Measurements from ENCODE around the gene ASXL1.
"Not testable (repeated sequence)": the region's sequence is repeated elsewhere in the genome, so short reads cannot be mapped to it uniquely, and the experiment has no call there.

ASXL1 gene

GRCh38 chr20:32362901-32363364 is 4.8 kb downstream of the ASXL1 start:
- no peak for DNase-seq (ENCODE audit: low read depth in 3 of 3)

GRCh38 chr20:32363492-32363891 is 5.4 kb downstream of the ASXL1 start:
- DNase-seq (ENCODE audit: low read depth in 3 of 3), result no peak

DNA sequence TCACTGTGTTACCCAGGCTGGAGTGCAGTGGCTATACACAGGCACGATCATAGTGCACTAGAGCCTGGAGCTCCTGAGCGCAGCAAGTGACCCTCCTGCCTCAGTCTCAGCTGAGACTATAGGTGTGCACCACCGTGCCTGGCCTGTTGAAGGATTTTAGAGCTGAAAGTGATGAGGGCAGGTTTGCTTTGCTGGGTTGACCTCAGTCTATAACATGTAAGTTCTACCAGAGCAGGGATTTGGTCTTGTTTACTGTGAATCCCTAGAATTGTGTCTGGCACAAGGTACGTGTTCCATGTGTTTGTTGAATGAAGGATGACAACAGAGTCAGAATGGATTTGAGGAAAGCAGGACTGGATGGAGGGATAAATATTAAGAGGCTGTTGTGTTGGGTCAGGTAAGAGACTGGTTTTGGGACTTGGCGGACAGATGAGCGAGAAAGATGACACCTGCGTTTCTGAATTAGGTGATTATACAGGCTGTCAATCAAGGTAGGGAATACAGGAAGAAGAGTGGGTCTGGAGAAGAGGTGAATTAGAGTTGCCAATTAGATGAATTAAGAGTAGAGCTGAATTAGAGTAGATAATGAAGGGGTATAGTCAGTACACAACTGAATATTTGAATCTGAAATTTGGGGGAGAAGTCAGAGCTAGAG is 6.5 kb downstream of the ASXL1 start:
- DNase-seq (ENCODE audit: low read depth in 3 of 3), result no peak

DNA sequence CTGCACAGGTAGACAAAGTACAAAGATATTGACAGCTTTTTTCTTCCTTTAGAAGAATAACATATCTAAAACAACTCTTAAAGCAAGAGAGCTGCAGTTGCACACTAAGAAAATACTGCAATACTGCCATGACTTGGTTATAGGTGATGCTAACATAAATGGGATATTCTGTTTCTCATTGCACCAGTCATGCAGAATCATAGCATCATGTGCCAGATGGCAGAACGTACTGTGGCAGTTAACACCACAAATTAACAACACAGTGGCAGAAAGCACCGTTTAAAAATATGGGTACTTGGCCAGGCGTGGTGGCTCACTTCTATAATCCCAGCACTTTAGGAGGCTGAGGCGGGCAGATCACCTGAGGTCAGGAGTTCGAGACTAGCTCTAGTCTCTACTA is 7.4 kb downstream of the ASXL1 start:
- no peak for DNase-seq (ENCODE audit: low read depth in 3 of 3)

GRCh38 chr20:32366380-32366779 is 8.2 kb downstream of the ASXL1 start:
- DNase-seq (ENCODE audit: low read depth in 3 of 3), result no peak

DNA sequence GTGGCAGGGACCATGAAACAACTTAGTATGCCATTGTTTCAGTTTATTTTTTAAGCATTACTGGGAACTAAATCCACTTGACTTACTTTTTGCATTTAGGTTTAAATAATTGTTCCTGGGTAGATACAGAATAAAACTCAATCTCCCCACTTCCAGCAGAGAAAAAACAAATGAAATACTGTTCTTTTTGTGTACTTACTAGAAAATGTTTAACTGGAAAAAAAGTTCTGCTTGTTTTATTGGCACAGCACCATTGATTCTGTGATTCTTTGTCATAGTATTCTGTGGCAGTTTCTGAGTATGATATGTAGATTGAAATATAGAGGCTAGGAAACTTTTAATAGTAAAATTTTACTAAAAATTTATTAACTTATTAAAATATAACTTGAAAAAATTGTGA is 10.2 kb downstream of the ASXL1 start:
- DNase-seq (ENCODE audit: low read depth in 3 of 3), result no peak

DNA sequence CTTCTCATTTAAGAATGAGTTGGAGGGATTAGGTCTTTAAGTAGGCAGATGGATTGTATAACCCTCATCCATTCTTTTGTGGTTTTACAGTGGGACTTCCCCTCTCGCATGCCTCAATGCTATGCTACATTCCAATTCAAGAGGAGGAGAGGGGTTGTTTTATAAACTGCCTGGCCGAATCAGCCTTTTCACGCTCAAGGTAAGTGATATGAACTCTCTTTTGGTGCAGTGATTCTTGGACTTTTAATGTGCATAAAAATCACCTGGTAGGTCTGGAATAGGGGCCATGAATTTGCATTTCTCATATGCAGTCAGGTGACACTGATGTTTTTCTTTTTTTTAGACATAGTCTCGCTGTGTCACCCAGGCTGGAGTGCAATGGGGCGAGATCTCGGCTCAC is 10.8 kb downstream of the ASXL1 start:
- DNase-seq (ENCODE audit: low read depth in 3 of 3), result no peak

- no peak for DNase-seq (ENCODE audit: low read depth in 3 of 3)
These were observed 12.8 kb downstream of the ASXL1 start for GRCh38 chr20:32370897-32371296.

DNA sequence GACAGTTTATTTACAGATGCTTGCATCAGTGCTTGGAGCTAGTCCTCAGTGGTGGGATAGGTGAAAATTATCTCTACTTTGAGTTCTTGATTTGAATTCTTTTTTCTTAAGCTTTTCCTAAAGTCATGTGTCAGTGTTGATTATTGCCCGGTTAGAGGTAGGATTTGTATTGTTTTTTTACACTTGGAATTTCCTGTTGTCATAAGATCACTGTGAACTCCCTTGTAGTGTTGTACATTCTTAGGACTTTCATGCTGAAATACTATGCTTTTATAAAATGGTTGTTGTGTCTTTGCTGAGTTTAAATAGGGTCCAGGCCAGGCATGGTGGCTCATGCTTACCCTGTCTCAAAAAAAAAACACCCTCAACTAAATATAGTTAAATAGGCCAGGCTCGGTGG is 20.3 kb downstream of the ASXL1 start:
- DNase-seq (ENCODE audit: low read depth in 3 of 3), result no peak

DNA sequence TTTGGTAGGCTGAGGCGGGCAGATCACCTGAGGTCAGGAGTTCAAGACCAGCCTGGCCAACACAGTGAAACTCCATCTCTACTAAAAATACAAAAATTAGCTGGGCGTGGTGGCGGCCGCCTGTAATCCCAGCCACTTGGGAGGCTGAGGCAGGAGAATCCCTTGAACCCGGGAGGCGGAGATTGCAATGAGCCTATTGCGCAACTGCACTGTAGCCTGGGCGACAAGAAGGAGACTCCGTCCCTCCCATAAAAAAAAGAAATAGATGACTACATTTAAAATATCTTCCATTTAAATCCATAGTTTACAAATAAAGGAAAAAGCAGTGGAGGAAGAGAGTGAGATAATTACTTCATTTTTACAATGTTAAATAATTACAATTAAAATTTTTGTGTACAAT is 21.9 kb downstream of the ASXL1 start:
- not testable (repeated sequence) for DNase-seq (ENCODE audit: low read depth in 3 of 3)

- no peak for DNase-seq (ENCODE audit: low read depth in 3 of 3)
These were observed 22.6 kb downstream of the ASXL1 start for GRCh38 chr20:32380745-32381144.

DNA sequence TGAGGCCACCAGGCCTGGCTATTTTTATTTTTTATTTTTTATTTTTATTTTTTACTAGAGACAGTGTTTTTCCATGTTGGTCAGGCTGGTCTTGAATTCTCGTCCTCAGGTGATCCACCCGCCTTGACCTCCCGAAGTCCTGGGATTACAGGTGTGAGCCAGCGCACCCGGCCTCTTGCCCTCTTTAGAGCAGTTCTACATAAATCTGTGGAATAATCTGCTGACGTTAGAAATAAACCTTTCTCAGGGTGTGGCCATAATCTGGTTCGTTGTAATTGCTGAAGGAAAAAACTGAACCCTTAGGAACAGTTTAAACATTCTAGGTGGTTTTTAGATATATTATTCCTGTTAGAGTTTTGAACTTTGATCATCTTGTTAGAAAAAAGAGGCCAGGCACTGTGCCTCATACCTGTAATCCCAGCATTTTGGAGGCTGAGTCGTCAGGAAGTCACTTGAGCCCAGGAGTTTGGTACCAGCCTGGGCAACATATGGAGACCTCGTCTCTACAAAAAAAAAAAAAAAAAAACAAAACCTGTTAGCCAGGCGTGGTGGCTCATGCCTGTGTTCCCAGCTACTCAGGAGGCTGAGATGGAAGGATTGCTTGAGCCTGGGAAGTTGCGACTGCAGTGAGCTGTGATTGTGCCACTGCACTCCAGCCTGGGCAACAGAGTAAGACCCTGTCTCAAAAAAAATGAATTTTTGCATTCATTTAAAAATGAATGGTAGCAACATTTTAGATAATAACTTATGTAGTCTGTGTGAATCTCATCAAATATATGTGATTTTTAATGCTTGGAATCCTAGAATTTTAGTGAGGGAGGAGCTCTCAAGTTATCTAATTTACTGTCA is 24.2 kb downstream of the ASXL1 start:
- no peak for DNase-seq (ENCODE audit: low read depth in 3 of 3)

DNA sequence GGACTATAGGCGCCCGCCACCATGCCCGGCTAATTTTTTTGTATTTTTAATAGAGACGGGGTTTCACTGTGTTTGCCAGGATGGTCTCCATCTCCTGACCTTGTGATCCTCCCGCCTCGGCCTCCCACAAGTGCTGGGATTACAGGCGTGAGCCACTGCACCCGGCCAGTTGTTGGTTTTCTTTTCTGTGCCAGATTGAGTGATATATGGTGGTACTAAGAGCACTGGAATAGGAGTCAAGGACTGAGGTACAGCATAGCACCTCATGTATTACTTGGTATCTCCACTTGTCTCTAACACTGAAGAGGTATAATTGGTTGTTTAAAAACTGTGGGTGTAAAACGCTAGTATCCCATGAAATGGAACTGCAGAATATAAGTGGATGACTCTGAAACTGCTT is 25.3 kb downstream of the ASXL1 start:
- DNase-seq (ENCODE audit: low read depth in 3 of 3), result not testable (repeated sequence)

DNA sequence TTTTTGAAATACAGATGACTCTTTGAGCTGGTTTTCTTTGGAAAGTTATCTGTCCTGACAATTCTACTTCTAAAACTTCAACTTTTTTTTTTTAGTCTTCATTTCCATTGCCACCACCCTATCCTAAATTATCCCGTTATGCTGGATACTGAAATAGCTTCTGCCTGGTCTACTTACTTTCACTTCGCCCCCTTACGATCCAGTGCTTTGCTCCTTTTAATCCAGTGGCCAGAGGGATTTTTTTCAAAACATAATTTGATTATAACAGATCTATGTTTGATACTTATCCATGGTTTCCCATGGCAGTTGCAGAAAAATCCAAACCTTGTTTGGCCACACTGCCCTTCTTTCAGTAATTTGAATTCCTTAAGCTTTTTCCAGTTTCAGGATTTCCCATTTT is 27.4 kb downstream of the ASXL1 start:
- DNase-seq (ENCODE audit: low read depth in 3 of 3), result no peak

DNA sequence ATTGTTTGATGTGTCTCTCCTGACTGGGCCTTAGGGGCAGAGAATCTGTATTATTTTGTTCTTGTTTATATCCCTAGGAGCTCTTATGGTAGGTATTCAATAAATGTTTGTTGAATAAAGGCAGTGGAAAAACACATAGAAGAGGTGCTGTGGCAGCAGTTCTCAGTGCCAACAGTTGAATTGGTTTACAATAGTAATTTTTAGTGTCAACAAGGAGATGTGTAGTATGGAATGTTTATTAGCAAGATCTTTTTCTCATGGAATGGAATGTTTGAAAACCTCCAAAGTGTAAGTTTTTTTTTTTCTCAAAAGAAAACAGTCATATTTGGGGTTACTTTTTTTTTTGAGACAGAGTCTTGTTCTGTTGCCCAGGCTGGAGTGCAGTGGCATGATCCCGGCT is 28.0 kb downstream of the ASXL1 start:
- no peak for DNase-seq (ENCODE audit: low read depth in 3 of 3)

DNA sequence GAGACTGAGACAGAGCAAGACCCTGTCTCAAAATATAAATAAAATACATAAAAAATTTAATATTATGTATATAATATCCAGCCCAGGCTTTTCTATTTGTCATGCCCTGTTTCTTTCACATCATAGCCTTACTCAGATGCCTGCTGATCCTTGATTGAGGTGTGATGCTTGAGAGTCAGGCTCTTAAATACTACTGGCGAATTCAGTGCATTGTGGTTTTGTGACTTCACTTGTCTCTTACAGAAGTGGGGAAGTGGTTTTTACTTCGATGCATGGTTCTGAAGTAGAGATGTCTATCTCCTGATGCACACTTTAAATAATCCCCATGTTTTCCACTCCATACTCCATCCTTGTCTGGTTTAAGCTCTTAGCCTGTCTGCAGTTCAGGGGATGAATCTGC is 29.1 kb downstream of the ASXL1 start:
- DNase-seq (ENCODE audit: low read depth in 3 of 3), result no peak

DNA sequence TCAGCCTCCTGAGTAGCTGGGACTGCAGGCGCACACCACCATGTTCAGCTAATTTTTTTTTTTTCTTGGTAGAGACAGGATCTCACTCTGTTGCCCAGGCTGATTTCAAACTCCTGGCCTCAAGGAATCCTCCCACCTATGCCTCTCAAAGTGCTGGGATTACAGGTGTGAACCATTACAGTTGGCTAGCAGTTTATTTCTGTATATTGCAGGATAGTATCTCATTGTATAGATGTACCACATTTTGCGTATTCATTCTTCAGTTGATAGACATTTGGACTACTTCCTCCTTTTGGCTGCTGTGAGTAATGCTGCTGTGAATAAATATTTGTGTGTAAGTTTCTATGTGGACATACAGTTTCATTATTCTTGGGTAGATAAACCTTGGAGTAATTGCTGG is 32.9 kb downstream of the ASXL1 start:
- DNase-seq (ENCODE audit: low read depth in 3 of 3), result no peak

GRCh38 chr20:32395066-32395465 is 36.9 kb downstream of the ASXL1 start:
- DNase-seq (ENCODE audit: low read depth in 3 of 3), result no peak

DNA sequence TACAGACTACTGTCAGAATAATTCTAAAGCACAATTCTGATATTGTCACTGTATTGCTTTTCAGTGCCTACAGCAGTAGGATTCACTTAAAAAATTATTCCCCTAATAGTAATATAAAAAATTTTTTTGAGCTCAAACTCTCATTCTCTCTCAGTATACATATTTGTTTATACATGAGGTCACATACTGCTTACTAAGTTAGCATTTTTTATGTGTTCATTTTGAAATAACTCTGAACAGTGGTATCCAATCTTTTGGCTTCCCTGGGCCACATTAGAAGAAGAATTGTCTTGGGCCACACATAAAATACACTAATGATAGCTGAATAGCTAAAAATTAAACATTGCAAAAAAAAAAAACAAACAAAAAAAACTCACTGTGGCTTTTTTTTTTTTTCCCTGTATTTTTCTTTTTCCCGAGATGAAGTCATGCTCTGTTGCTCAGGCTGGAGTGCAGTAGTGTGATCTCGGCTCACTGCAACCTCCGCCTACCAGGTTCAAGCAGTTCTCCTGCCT is 38.6 kb downstream of the ASXL1 start:
- DNase-seq (ENCODE audit: low read depth in 3 of 3), result no peak

- DNase-seq (ENCODE audit: low read depth in 3 of 3), result no peak
These were observed 39.5 kb downstream of the ASXL1 start for GRCh38 chr20:32397567-32398084.

GRCh38 chr20:32400476-32400875 is 42.3 kb downstream of the ASXL1 start:
- no peak for DNase-seq (ENCODE audit: low read depth in 3 of 3)

DNA sequence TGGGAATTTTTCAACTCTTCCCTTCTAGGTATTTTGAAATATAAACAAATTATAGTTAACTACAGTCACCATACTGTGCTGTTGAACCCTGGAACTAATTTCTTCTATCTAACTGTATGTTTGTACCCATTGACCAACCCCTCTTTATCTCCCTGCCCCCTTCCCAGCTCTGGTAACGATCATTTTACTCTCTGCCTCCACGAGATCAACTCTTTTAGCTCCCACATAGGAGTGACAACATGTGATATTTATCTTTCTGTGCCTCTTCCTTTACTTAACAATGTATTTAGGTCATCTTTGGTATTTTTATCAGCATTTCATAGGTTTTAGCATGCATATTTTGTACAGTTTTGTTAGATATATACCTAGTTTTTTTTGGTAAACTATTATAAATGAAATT is 45.9 kb downstream of the ASXL1 start:
- DNase-seq (ENCODE audit: low read depth in 3 of 3), result no peak

- DNase-seq (ENCODE audit: low read depth in 3 of 3), result no peak
These were observed 48.6 kb downstream of the ASXL1 start for GRCh38 chr20:32406701-32407100.

All from stimulated activated CD4-positive, alpha-beta T cell treated with anti-CD3 and anti-CD28 coated beads, TNF-alpha, amount 100 ng/mL, for 48 hours (primary cell).